ENCODE measurements around the gene DDX60. TPM values are rescaled to one million over a fixed set of nuclear protein-coding genes. Genes with fewer than 3 reads are reported as not detected.

DDX60 gene
- total RNA-seq, 4 donors from 2014 or later = 6.0 to 13.3 (median 9.8) TPM

GRCh38 chr4:168188754-168189153 is 129.8 kb downstream of the DDX60 start:
- no peaks in the 10 kb centered on the region for H3K27me3 ChIP-seq
- no peak overlapping the region for H3K4me3 ChIP-seq
- no peaks in the 10 kb centered on the region for H3K36me3 ChIP-seq
- intact Hi-C loops (cut with DNase I) = no loop called here
- no peak overlapping the region for H3K27ac ChIP-seq (replicated peaks in 1 of 4)
- no peaks in the 10 kb centered on the region for H3K9me3 ChIP-seq
- DNase-seq (ENCODE audit: extremely low spot score) = no peak
- no peak for TF ChIP-seq POLR2AphosphoS5 (IDR thresholded peaks at IDR 0.05)
- TF ChIP-seq, protein P1, sequence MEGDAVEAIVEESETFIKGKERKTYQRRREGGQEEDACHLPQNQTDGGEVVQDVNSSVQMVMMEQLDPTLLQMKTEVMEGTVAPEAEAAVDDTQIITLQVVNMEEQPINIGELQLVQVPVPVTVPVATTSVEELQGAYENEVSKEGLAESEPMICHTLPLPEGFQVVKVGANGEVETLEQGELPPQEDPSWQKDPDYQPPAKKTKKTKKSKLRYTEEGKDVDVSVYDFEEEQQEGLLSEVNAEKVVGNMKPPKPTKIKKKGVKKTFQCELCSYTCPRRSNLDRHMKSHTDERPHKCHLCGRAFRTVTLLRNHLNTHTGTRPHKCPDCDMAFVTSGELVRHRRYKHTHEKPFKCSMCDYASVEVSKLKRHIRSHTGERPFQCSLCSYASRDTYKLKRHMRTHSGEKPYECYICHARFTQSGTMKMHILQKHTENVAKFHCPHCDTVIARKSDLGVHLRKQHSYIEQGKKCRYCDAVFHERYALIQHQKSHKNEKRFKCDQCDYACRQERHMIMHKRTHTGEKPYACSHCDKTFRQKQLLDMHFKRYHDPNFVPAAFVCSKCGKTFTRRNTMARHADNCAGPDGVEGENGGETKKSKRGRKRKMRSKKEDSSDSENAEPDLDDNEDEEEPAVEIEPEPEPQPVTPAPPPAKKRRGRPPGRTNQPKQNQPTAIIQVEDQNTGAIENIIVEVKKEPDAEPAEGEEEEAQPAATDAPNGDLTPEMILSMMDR (IDR thresholded peaks at IDR 0.05) = no peak
- no peak for TF ChIP-seq POLR2A (IDR thresholded peaks at IDR 0.05; ENCODE audit: low read depth)
- no peak for TF ChIP-seq EP300 (IDR thresholded peaks at IDR 0.05)
- WGBS = 88% methylated on average over 1 of the region's 1 CpG
- H3K4me1 ChIP-seq = no peaks in the 10 kb centered on the region

DNA sequence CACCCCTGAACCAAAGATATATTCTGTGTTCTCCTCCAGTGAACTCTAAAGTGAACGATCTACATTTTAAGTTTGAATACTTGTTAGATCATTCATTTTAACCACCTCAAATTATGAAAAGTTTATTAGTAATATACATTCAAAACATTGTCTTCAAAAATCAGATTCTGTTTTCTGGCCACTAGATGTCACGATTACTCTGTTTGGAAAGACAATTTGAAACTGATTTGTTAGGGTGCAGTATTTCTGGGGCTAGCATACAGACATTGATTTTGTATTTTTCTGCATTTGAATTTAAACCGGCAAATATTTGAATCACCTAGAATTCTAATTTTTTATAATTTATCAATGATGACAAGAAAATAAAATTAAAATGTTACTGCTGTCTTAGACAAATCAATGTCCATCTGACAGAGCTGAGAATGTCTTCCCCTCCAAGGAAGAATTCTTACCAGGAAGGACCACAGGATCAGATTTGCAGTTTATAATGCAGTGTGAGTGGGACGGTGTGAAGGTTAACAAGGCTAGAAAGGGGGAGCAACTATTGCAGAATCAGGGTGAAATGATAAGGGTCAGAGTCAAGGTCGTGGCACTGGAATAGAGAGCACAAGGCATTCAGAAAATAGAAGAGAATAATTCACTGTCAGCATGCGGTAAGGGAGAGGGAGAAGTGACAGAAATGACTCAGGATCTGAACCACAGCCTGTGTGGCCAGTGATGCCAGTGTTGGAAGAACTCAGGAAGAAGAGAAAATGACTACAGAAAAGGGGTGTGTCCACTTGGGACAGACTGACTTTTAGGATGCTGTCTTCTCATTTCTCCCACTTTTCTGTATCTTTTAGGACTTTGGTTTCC is 134.6 kb downstream of the DDX60 start:
- no peaks in the 10 kb centered on the region for H3K9me3 ChIP-seq
- H3K27ac ChIP-seq (replicated peaks in 1 of 4) = no peak overlapping the region

DNA sequence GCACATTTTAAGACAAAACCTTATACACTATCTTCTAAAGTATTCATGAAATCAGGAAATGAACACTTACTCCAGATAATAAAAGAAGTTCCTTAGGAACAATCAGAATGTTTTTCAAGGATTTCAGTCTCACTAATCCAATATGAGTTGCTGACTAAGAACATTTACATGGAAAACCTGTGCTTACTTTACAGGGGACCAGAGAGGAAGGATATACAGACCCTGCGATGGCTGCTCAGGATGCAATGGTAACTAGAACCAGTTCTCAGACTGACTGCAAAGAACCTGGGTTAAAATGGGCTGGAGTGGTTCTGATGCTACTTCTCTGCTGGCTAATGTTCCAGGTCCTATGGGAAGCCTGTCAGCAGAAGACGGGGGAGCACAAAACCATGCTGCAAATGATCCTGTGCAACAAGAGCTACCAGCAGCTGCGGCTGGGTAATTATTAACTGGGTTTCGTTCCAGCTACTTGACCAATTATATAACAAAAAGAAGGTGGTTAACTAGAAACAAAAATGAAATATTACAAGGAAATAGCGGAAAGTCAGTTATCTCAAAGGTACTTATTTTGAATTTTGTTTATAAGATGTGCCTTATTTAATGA is 140.9 kb downstream of the DDX60 start:
- Histone ChIP-seq H3K4me3 (no peak overlapping the region), H3K4me1 (no peaks in the 10 kb centered on the region), H3K9me3 (no peaks in the 10 kb centered on the region), H3K36me3 (no peaks in the 10 kb centered on the region), H3K27me3 (no peaks in the 10 kb centered on the region), H3K27ac (replicated peaks in 1 of 4) (no peak overlapping the region)
- TF ChIP-seq, protein P1 (IDR thresholded peaks at IDR 0.05) = no peak
- no peak for TF ChIP-seq POLR2AphosphoS5 (IDR thresholded peaks at IDR 0.05)
- no peak for TF ChIP-seq EP300 (IDR thresholded peaks at IDR 0.05)
- 92% methylated on average over 5 of the region's 5 CpGs for WGBS
- DNase-seq (ENCODE audit: extremely low spot score) = no peak
- intact Hi-C loops (cut with DNase I) = no loop called here

More for the DNA sequence above, 134.6 kb downstream of the DDX60 start:
- intact Hi-C loops (cut with DNase I) = no loop called here
- 45% methylated on average over 6 of the region's 6 CpGs for WGBS
- DNase-seq (ENCODE audit: extremely low spot score) = no peak
- no peaks in the 10 kb centered on the region for H3K27me3 ChIP-seq
- TF ChIP-seq, protein P1 (IDR thresholded peaks at IDR 0.05) = peak; percentile 35 to 54 (median 48)
- no peak for TF ChIP-seq EP300 (IDR thresholded peaks at IDR 0.05)
- no peak for TF ChIP-seq POLR2A (IDR thresholded peaks at IDR 0.05; ENCODE audit: low read depth)
- no peaks in the 10 kb centered on the region for H3K4me1 ChIP-seq
- no peak overlapping the region for H3K4me3 ChIP-seq
- H3K36me3 ChIP-seq = no peaks in the 10 kb centered on the region

DNA sequence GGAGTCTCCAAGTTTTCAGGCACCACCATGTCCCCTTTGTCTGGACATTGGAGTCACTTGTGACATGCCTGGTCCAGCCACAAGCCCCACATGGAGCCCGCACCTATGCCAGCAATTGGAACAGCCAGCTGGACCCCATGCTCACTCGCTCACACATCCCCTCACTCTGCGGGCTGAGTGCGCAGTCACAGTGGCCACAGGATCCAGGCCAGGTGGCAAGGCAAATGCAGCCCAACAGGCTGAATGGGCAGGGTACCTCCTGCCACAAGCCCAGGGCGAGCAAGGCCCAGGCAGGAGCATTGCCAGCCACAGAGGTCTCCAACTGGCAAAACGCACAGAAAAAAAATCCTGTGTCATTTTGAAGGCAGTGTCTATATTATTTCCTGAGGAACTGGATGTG is 144.2 kb downstream of the DDX60 start:
- Histone ChIP-seq H3K4me3 (no peak overlapping the region), H3K27me3 (no peaks in the 10 kb centered on the region), H3K4me1 (no peaks in the 10 kb centered on the region), H3K9me3 (no peaks in the 10 kb centered on the region), H3K36me3 (no peaks in the 10 kb centered on the region), H3K27ac (replicated peaks in 1 of 4) (no peak overlapping the region)
- TF ChIP-seq POLR2A (IDR thresholded peaks at IDR 0.05; ENCODE audit: low read depth) (no peak), POLR2AphosphoS5 (IDR thresholded peaks at IDR 0.05) (no peak), EP300 (IDR thresholded peaks at IDR 0.05) (no peak)
- TF ChIP-seq, protein P1 (IDR thresholded peaks at IDR 0.05) = no peak
- intact Hi-C loops (cut with DNase I) = no loop called here
- 82% methylated on average over 6 of the region's 6 CpGs for WGBS
- no peak for DNase-seq (ENCODE audit: extremely low spot score)
